H9 (cell line): ENCODE data around the gene ROBO2. TPM values are rescaled to one million over a fixed set of nuclear protein-coding genes. Genes with fewer than 3 reads are reported as not detected.

Source experiments
- DNase-seq: peaks from one replicate; pipeline ENCODE4 v3.0.0-alpha.2; 2017
- H2AFZ ChIP-seq: one replicate; pipeline ENCODE4 v1.6.1; 2013; ENCODE audit warnings: mild to moderate bottlenecking, low read length, control low read depth, moderate library complexity
- H2AK5ac ChIP-seq: 2 replicates; pipeline ENCODE4 v1.6.1; 2013; ENCODE audit warnings: low read length, control low read depth, mixed read lengths; ENCODE audit not compliant: insufficient read length
- H2BK120ac ChIP-seq: one replicate; pipeline ENCODE4 v1.6.1; 2013; ENCODE audit warnings: low read depth, mild to moderate bottlenecking, low read length, control low read depth, inconsistent platforms; ENCODE audit not compliant: poor library complexity, severe bottlenecking
- H2BK12ac ChIP-seq: 2 replicates; pipeline ENCODE4 v1.6.1; 2013; ENCODE audit warnings: low read length, control low read depth, mixed read lengths, low read depth; ENCODE audit not compliant: insufficient read length
- H2BK15ac ChIP-seq: 2 replicates; pipeline ENCODE4 v1.6.1; 2013; ENCODE audit warnings: low read depth, low read length, control low read depth
- H2BK20ac ChIP-seq: one replicate; pipeline ENCODE4 v1.6.1; 2013; ENCODE audit warnings: low read depth, mild to moderate bottlenecking, low read length, control low read depth, inconsistent platforms; ENCODE audit not compliant: poor library complexity, severe bottlenecking
- H2BK5ac ChIP-seq: 2 replicates; pipeline ENCODE4 v1.6.1; 2013; ENCODE audit warnings: low read length, control low read depth, mixed read lengths; ENCODE audit not compliant: insufficient read length
- H3K14ac ChIP-seq: 2 replicates; pipeline ENCODE4 v1.6.1; 2013; ENCODE audit warnings: low read length, control low read depth; ENCODE audit not compliant: insufficient read depth
- H3K18ac ChIP-seq: 2 replicates; pipeline ENCODE4 v1.6.1; 2013; ENCODE audit warnings: low read depth, mild to moderate bottlenecking, mixed read lengths, low read length, control low read depth; ENCODE audit not compliant: insufficient read length
- H3K23ac ChIP-seq: 2 replicates; pipeline ENCODE4 v1.6.1; 2013; ENCODE audit warnings: low read length, control low read depth, mixed read lengths, low read depth; ENCODE audit not compliant: insufficient read length
- H3K23me2 ChIP-seq: 2 replicates; pipeline ENCODE4 v1.6.1; 2013; ENCODE audit warnings: low read depth, mild to moderate bottlenecking, mixed read lengths, low read length, control low read depth; ENCODE audit not compliant: insufficient read length, poor library complexity, severe bottlenecking
- H3K27ac ChIP-seq: 2 replicates; pipeline ENCODE4 v1.5.1; 2013; ENCODE audit warnings: low read length, control low read depth, mixed read lengths, low read depth; ENCODE audit not compliant: insufficient read length
- H3K27me3 ChIP-seq: 2 replicates; pipeline ENCODE4 v1.6.1; 2013; ENCODE audit warnings: low read length, control low read depth, inconsistent platforms; ENCODE audit not compliant: insufficient read depth
- H3K4ac ChIP-seq: 2 replicates; pipeline ENCODE4 v1.6.1; 2013; ENCODE audit warnings: low read depth, mild to moderate bottlenecking, control low read depth, inconsistent platforms, low read length, moderate library complexity
- H3K4me1 ChIP-seq: 2 replicates; pipeline ENCODE4 v1.6.1; 2013; ENCODE audit warnings: low read length, control low read depth, inconsistent platforms; ENCODE audit not compliant: insufficient read depth
- H3K4me2 ChIP-seq: 2 replicates; pipeline ENCODE4 v1.6.1; 2013; ENCODE audit warnings: low read length, control low read depth, mixed read lengths; ENCODE audit not compliant: insufficient read length, insufficient read depth
- H3K56ac ChIP-seq: 2 replicates; pipeline ENCODE4 v1.6.1; 2013; ENCODE audit warnings: low read depth, mild to moderate bottlenecking, mixed read lengths, low read length, control low read depth; ENCODE audit not compliant: insufficient read length
- H3K79me1 ChIP-seq: 2 replicates; pipeline ENCODE4 v1.6.1; 2013; ENCODE audit warnings: low read depth, mild to moderate bottlenecking, moderate library complexity, low read length, control low read depth, inconsistent platforms; ENCODE audit not compliant: insufficient read depth, poor library complexity, severe bottlenecking
- H3K79me2 ChIP-seq: 2 replicates; pipeline ENCODE4 v1.6.1; 2013; ENCODE audit warnings: low read length, control low read depth, inconsistent platforms; ENCODE audit not compliant: insufficient read depth
- H3K9ac ChIP-seq: 2 replicates; pipeline ENCODE4 v1.6.1; 2013; ENCODE audit warnings: low read length, control low read depth, mixed read lengths; ENCODE audit not compliant: insufficient read length; ENCODE audit errors: extremely low read depth
- H3K9me3 ChIP-seq: one replicate; pipeline ENCODE4 v1.6.1; 2013; ENCODE audit warnings: low read depth, low read length, inconsistent platforms; ENCODE audit not compliant: control insufficient read depth
- H3T11ph ChIP-seq: one replicate; pipeline ENCODE4 v1.6.1; 2013; ENCODE audit warnings: mild to moderate bottlenecking, low read length, control low read depth, inconsistent platforms
- H4K20me1 ChIP-seq: one replicate; pipeline ENCODE4 v1.6.1; 2013; ENCODE audit not compliant: control insufficient read depth, insufficient read length, insufficient read depth
- H4K5ac ChIP-seq: 2 replicates; pipeline ENCODE4 v1.6.1; 2013; ENCODE audit warnings: low read depth, mild to moderate bottlenecking, mixed read lengths, low read length, control low read depth; ENCODE audit not compliant: insufficient read length
- H4K8ac ChIP-seq: replicated peaks from 2 replicates; pipeline ENCODE4 v1.6.1; 2013; ENCODE audit warnings: low read length, control low read depth, mixed read lengths, low read depth; ENCODE audit not compliant: insufficient read length
- H4K91ac ChIP-seq: 2 replicates; pipeline ENCODE4 v1.6.1; 2013; ENCODE audit warnings: low read depth, mild to moderate bottlenecking, moderate library complexity, mixed read lengths, low read length, control low read depth; ENCODE audit not compliant: insufficient read length
- H3K27ac Mint-ChIP-seq, 3 experiments: 2 replicates in 2 of 3; 3 replicates in 1 of 3; pipeline ENCODE4 v1.8.0; 2020 to 2021; ENCODE audit warnings: mixed read lengths in 3 of 3, mild to moderate bottlenecking in 1 of 3, moderate library complexity in 1 of 3
- H3K27me3 Mint-ChIP-seq: 2 replicates; pipeline ENCODE4 v1.8.0; 2021; ENCODE audit warnings: low read depth, mild to moderate bottlenecking, moderate library complexity, mixed read lengths
- H3K36me3 Mint-ChIP-seq, 3 experiments: 2 replicates in 2 of 3; 3 replicates in 1 of 3; pipeline ENCODE4 v1.8.0; 2020 to 2021; ENCODE audit warnings: low read depth in 3 of 3, mixed read lengths in 3 of 3; ENCODE audit not compliant: insufficient read depth in 1 of 3
- H3K4me1 Mint-ChIP-seq, 2 experiments: 2 replicates each; pipeline ENCODE4 v1.8.0; 2020; ENCODE audit warnings: mixed read lengths in 2 of 2
- H3K4me3 Mint-ChIP-seq, 2 experiments: 2 replicates in 1 of 2; 3 replicates in 1 of 2; pipeline ENCODE4 v1.8.0; 2020 to 2021; ENCODE audit warnings: mild to moderate bottlenecking in 2 of 2, mixed read lengths in 2 of 2, moderate library complexity in 1 of 2
- H3K9me3 Mint-ChIP-seq, 2 experiments: 2 replicates in 1 of 2; 3 replicates in 1 of 2; pipeline ENCODE4 v1.8.0; 2020; ENCODE audit warnings: mild to moderate bottlenecking in 2 of 2, mixed read lengths in 2 of 2, moderate library complexity in 1 of 2
- WGBS: extraction: QIAGEN DNeasy Blood & Tissue Kit; methylation state at CpG from one replicate; pipeline ENCODE4 v1.1.7; 2013; ENCODE audit warnings: missing lambda C conversion rate, low lambda C conversion rate, mixed read lengths; ENCODE audit not compliant: insufficient read length; ENCODE audit errors: extremely low coverage; 5-methylcytosine and 5-hydroxymethylcytosine counted together
- total RNA-seq: library from RNA; stranded (reverse); gene quantifications from 2 replicates; pipeline ENCODE4 v1.2.1, GENCODE V29; 2021
- TF ChIP-seq, protein P1 (sequence below): fragments of 200-600 bp; sonication (generic); conservative IDR thresholded peaks from 3 replicates; pipeline ENCODE4 v1.8.0; 2021; ENCODE audit warnings: antibody characterized with exemption, mild to moderate bottlenecking

The ROBO2 gene
- total RNA-seq, 1 experiment from 2014 or later: 2.3 TPM

GRCh38 chr3:77125966-77126365 lies 86.1 kb downstream of the ROBO2 start:
- no peak overlapping the region for H2BK15ac ChIP-seq
- no peak overlapping the region for H2BK120ac ChIP-seq
- TF ChIP-seq, protein P1, sequence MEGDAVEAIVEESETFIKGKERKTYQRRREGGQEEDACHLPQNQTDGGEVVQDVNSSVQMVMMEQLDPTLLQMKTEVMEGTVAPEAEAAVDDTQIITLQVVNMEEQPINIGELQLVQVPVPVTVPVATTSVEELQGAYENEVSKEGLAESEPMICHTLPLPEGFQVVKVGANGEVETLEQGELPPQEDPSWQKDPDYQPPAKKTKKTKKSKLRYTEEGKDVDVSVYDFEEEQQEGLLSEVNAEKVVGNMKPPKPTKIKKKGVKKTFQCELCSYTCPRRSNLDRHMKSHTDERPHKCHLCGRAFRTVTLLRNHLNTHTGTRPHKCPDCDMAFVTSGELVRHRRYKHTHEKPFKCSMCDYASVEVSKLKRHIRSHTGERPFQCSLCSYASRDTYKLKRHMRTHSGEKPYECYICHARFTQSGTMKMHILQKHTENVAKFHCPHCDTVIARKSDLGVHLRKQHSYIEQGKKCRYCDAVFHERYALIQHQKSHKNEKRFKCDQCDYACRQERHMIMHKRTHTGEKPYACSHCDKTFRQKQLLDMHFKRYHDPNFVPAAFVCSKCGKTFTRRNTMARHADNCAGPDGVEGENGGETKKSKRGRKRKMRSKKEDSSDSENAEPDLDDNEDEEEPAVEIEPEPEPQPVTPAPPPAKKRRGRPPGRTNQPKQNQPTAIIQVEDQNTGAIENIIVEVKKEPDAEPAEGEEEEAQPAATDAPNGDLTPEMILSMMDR: no peak
- no peak overlapping the region for H2BK5ac ChIP-seq
- H3K4ac ChIP-seq: no peak overlapping the region
- DNase-seq: no peak
- H3K4me1 ChIP-seq: no peaks in the 10 kb centered on the region
- no CpG with 5 or more reads among the region's 3 CpGs for WGBS
- Mint-ChIP-seq H3K4me3 (no peak overlapping the region), H3K4me1 (no peaks in the 10 kb centered on the region), H3K27ac (no peak overlapping the region), H3K36me3 (no peaks in the 10 kb centered on the region), H3K27me3 (no peaks in the 10 kb centered on the region), H3K9me3 (0 out of 5 replicates have a peak, but pooled peaks cover 0 to 2% of the 10 kb centered on the region in 2 experiments)
- no peak overlapping the region for H3K27ac ChIP-seq
- H2AFZ ChIP-seq: no peak overlapping the region
- H3T11ph ChIP-seq: no peak overlapping the region
- H4K5ac ChIP-seq: no peak overlapping the region
- H3K23ac ChIP-seq: no peak overlapping the region
- no peak overlapping the region for H3K9ac ChIP-seq
- H3K56ac ChIP-seq: no peak overlapping the region
- H2AK5ac ChIP-seq: no peak overlapping the region
- no peak overlapping the region for H4K8ac ChIP-seq
- H3K79me2 ChIP-seq: no peaks in the 10 kb centered on the region
- H2BK20ac ChIP-seq: no peak overlapping the region
- H3K14ac ChIP-seq: no peak overlapping the region
- H2BK12ac ChIP-seq: no peak overlapping the region
- no peak overlapping the region for H3K4me2 ChIP-seq
- H3K18ac ChIP-seq: no peak overlapping the region
- H3K23me2 ChIP-seq: no peaks in the 10 kb centered on the region
- no peaks in the 10 kb centered on the region for H3K79me1 ChIP-seq
- no peaks in the 10 kb centered on the region for H4K20me1 ChIP-seq
- H4K91ac ChIP-seq: no peak overlapping the region
- H3K27me3 ChIP-seq: no peaks in the 10 kb centered on the region
- no peaks in the 10 kb centered on the region for H3K9me3 ChIP-seq
